ENCODE data around the gene ZNF407.

The ZNF407 gene

GRCh38 chr18:75036917-75037688 lies 439.4 kb downstream of the ZNF407 start:
- DNase-seq (ENCODE audit: extremely low read depth in 1 of 2, low read depth in 1 of 2), result no peak

GRCh38 chr18:75037689-75037955 lies 440.0 kb downstream of the ZNF407 start:
- DNase-seq (ENCODE audit: extremely low read depth in 1 of 2, low read depth in 1 of 2), result no peak

- DNase-seq (ENCODE audit: extremely low read depth in 1 of 2, low read depth in 1 of 2), result no peak
These were observed 443.9 kb downstream of the ZNF407 start for GRCh38 chr18:75041586-75041985.

GRCh38 chr18:75043478-75043877 lies 445.8 kb downstream of the ZNF407 start:
- DNase-seq (ENCODE audit: extremely low read depth in 1 of 2, low read depth in 1 of 2), result no peak

- DNase-seq (ENCODE audit: extremely low read depth in 1 of 2, low read depth in 1 of 2), result no peak
These were observed 446.6 kb downstream of the ZNF407 start for GRCh38 chr18:75044296-75044695.

- DNase-seq (ENCODE audit: extremely low read depth in 1 of 2, low read depth in 1 of 2), result no peak
These were observed 447.1 kb downstream of the ZNF407 start for GRCh38 chr18:75044791-75045190.

GRCh38 chr18:75045272-75045671 lies 447.6 kb downstream of the ZNF407 start:
- DNase-seq (ENCODE audit: extremely low read depth in 1 of 2, low read depth in 1 of 2), result no peak

GRCh38 chr18:75047240-75047961 lies 449.7 kb downstream of the ZNF407 start:
- DNase-seq (ENCODE audit: extremely low read depth in 1 of 2, low read depth in 1 of 2), result no peak

- no peak for DNase-seq (ENCODE audit: extremely low read depth in 1 of 2, low read depth in 1 of 2)
These were observed 451.2 kb downstream of the ZNF407 start for GRCh38 chr18:75048776-75049454.

- no peak for DNase-seq (ENCODE audit: extremely low read depth in 1 of 2, low read depth in 1 of 2)
These were observed 451.8 kb downstream of the ZNF407 start for GRCh38 chr18:75049455-75049789.

GRCh38 chr18:75051757-75052156 lies 454.1 kb downstream of the ZNF407 start:
- no peak for DNase-seq (ENCODE audit: extremely low read depth in 1 of 2, low read depth in 1 of 2)

GRCh38 chr18:75052475-75052874 lies 454.8 kb downstream of the ZNF407 start:
- no peak for DNase-seq (ENCODE audit: extremely low read depth in 1 of 2, low read depth in 1 of 2)

GRCh38 chr18:75053028-75053629 lies 455.5 kb downstream of the ZNF407 start:
- no peak for DNase-seq (ENCODE audit: extremely low read depth in 1 of 2, low read depth in 1 of 2)

GRCh38 chr18:75054046-75054445 lies 456.4 kb downstream of the ZNF407 start:
- no peak for DNase-seq (ENCODE audit: extremely low read depth in 1 of 2, low read depth in 1 of 2)

GRCh38 chr18:75054611-75055010 lies 456.9 kb downstream of the ZNF407 start:
- no peak for DNase-seq (ENCODE audit: extremely low read depth in 1 of 2, low read depth in 1 of 2)

- no peak for DNase-seq (ENCODE audit: extremely low read depth in 1 of 2, low read depth in 1 of 2)
These were observed 459.7 kb downstream of the ZNF407 start for GRCh38 chr18:75057169-75057960.

- DNase-seq (ENCODE audit: extremely low read depth in 1 of 2, low read depth in 1 of 2), result no peak
These were observed 462.5 kb downstream of the ZNF407 start for GRCh38 chr18:75060185-75060584.

GRCh38 chr18:75062297-75062886 lies 464.7 kb downstream of the ZNF407 start:
- DNase-seq (ENCODE audit: extremely low read depth in 1 of 2, low read depth in 1 of 2), result no peak

GRCh38 chr18:75063196-75063595 lies 465.5 kb downstream of the ZNF407 start:
- no peak for DNase-seq (ENCODE audit: extremely low read depth in 1 of 2, low read depth in 1 of 2)
